HG03565 (cell line): Measurements from ENCODE around the gene TACC2.

Experiments
- ATAC-seq: cut with Tn5 transposase; IDR thresholded peaks from one replicate; pipeline ENCODE4 v1.9.1; 2021; ENCODE audit warnings: mild to moderate bottlenecking, moderate library complexity; ENCODE audit not compliant: unreplicated experiment

The TACC2 gene

DNA sequence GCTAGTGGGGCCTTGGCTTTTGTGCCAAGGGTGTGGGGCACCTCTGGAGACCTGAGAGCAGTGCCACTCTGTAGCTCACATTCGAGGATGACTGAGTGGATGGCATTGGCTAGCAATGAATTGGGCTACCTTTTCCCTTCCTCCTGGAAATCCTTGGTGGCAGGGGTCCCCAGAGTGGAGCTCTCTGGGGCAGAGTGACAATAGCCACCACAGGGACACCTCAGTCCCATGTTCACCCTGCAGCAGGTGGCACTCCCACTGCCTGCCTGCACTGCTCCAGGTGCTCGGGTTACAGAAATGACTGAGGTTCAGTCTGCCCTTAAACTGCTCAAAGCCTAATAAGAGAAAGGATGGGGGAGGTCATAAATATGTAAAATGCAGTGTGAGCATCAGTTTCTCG is 300.0 kb downstream of the TACC2 start:
- no peak for ATAC-seq

DNA sequence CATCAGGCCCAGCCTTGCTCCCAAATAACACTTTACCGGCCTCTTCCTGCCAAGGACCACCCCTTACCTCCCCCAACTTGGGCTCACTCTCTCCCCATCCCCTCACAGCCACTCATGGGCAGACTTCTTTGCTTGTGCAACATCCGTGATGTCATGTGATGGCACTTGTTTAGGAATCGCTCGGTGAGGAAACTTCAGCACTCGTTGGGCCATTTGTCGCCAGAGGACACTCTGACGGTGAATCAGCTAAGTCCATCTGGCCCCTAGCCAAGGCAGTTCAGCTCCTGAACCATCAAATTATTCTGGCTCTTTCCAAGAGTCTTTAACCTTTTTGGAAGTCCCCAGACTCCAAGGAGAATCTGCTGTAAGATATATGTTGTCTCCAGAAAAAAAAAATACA is 301.4 kb downstream of the TACC2 start:
- ATAC-seq: no peak

DNA sequence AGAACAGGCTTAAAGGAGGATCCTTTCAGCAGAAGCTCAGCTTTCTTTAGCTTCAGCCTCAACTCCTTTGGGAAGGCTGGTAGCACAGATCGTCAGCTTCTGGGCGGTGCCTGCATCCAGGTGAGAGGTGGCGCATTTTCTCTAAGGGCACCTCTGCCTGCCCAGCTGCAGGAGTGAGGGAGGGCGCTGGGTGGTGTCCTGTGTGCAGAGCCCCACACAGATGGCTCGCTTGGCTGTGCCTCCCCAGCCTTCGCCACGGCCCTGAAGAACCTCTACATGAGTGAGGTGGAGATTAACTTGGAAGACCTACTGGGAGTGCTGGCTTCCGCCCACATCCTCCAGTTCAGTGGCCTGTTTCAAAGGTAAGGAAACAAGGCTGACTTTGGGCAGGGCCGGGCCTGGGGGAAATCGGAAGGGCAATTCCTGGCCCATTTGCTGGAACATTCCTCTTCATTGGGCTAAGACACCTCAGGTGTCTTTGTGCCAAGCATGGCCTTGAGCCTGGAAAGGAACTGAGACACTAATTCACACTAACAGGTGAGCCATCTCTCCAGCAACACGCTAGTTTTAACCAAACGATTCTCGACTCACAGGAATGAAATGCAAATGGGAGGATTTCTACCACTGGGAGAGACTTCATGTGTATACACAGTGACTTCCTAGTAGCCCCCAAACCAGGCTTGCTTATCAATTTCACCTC is 302.0 kb downstream of the TACC2 start:
- ATAC-seq: no peak

DNA sequence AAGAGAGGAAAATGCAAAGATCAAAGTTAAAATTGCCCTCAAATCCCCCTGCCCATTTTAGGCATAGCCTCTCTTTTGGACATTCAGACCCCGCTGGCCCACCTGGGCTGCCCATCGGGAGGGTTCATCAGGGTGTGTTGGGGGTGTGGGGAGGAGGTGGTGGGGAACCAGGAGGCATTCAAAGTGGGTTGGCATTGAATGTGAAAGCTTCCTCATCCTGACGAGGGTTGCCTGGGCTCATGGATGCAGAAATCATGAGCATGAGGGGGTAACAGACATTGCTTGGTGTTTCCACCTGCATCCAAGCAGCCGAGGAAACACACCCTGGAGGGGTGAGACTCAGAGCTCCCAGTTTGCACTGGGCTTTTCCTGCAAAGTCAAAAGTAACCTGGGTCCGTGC is 302.8 kb downstream of the TACC2 start:
- ATAC-seq: no peak

DNA sequence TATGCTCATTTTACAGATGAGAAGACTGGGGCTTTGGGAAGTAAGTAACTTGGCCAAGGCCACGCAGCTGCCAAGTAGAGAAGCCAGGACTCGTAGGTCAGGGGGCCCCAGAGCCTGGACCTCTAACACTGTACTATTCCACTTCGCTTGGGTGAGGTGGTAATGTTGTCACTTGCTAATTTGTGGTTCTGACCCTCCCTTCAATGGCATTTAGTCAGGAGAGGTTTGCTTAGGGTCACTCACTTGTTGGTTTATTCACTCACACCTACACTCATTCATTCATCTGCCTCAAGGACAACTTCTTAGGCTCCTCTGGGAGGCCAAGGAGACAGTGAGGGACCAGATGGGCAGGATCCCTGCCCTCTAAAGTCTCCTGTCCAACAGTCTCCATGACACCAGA is 303.4 kb downstream of the TACC2 start:
- no peak for ATAC-seq

DNA sequence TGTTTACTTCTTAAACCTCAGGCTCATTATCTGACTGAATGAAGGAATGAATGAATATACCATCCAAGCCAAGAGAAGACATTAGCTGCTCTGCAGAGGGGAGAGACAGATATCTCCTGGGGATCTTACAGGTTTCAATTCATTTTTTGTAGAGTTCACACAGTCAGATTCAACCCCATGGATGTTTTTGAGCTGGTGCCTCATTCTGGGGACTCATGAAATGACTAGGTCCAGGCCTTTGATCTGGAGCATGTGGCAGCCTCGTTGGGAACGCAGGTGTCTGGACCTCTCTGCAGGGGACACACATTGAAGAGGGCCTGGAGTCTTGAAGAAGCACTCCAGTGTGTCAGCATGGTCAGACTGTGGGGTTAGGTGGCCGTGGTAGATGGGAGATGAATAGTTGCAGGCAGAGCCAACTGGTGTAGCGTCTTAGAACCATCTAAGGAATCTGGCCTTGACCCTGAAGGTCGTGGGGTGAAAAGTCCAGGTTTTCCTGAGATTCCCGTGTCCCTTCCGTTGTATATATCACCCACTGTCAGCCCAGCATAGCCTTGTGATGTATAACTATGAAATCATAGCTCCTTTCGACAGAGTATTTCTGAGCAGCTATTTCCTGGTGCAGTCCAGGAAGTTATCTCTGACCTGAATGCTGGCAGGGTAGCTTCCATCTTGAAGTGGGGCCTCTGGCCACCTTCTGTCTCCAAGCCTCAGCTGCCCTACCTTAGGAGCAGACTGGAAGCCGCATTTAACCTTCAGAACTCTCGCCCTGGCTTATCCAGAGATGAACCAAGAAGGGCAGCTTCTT is 304.4 kb downstream of the TACC2 start:
- ATAC-seq: no peak

DNA sequence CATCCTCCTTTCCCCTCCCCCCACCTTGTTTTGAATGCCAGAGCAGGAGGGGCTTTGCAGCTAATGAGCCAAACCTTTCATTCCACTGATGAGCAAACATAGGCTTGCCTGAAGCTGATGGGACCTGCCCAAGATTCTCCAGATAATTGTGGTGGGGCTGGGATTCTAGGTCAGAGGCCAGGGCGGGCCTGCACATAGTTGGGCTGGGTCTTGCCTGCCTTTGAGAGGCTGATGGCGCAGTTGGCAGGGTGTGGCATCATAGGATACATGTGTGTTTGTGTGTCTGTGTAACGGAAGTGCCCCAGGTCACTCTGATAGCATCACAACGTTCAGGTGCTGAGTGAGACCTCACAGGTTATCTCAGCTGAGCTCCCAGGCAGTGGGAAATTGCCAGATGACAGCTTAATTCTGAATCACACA is 305.0 kb downstream of the TACC2 start:
- no peak for ATAC-seq

DNA sequence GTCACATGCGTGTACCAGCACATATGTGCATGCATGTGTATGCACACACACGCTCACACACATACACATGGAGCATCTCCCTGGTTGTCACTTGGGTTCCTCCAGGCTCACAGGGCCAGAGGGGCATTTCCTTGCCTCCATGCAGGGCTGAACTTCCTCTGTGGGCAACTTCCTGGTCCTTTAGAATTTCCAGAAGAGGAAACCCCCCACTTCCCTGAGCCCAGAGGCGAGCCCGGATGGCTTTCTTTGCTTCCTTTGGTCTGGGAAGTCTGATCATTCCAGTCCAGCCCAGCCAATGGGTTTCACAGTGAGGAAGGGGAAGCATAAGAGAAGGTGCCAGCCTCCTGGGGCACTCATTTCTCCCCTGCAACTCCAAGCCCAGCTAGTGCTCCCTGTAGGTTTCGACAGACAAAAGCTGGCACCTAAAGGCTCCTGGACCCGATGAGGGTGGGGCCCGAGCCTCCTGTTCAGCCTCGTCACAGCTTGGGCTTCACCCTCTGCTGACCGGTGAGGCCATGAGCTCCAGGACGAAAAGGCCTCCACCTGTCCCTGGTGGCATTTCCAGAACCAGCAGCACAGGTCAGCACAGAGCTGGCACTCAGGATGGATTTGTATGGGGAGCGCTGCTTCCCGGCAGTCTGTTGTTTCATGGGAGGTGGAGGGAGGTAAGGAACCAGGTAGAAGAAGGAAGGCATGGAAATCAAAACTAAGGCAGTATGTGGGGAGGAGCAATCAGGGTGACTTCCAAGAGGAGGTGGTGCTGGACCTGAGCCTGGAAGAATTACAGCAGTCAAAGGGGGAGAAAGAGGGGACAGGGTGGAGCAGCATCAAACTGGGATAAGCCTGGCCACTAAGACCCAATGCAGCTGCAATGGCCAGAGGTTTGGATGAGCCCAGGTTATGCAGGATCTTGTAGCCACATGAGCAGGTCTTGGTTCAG is 305.8 kb downstream of the TACC2 start:
- ATAC-seq: no peak

DNA sequence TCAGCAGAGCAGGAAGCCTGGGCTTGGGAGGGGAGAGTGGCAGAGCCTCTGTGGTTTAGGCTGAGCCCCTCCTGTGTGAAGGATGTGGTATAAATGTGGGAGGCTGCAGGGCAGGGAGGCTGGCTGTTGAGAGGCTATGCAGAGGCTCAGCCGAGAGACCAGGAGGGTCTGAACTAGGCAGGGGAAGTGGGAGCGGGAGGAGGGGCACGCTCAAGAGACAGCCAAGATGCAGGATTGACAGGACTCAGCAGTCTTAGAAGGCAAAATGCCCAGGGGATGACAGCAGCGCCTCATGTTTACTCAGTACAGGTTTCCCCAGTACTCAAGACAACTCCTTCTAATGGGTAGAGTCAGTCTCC is 306.5 kb downstream of the TACC2 start:
- ATAC-seq: no peak

DNA sequence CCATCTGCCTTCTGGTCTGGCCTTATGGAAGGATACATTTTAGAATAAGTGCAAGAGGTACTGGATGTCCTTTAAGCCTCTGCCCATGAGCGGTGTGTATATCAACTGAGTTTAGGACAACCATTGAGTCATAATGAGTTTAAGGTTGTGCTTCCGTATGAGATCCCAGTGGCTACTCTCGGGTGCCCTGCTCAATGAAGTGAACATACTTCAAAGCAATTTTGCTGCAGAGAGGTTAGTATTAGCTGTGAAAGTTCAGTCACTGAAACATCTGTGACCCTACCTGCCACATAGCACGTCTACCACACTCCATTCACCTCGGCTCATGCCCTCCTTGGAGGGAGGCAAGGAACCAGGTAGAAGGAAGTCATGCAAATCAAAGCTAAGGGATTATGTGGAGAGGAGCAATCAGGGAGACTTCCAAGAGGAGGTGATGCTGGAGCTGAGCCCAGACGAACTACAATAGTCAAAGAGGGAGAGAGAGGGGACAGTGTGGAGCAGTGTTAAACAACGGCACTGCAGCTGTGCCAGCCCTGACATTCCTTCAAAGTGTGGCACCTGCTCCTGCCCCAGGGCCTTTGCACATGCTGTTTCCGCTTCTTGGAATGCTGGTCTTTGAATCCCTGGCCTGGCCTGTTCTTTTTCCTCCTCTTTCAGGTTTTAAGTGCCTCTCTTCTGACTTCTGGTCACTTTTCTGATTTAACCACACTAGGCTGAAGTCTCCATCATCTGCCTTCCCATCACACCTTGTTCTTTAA is 307.6 kb downstream of the TACC2 start:
- ATAC-seq: peak; percentile 67

DNA sequence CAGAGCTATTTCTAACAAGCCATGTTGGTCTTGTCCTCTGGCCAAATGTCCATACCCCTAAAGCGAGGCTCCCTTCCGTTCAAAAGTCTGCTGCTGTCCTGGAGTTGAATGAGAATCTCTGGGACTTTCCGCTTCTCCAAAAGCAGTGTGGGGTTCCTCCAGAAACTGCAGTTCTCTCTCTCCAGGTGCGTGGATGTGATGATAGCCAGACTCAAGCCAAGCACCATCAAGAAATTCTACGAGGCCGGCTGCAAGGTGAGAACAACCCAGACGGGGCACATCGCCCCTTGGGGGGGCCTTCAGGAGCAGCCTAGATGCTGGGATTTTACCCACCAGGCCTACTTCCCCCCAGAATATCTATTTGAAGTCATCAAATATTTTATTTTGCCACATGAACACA is 308.6 kb downstream of the TACC2 start:
- ATAC-seq: no peak

DNA sequence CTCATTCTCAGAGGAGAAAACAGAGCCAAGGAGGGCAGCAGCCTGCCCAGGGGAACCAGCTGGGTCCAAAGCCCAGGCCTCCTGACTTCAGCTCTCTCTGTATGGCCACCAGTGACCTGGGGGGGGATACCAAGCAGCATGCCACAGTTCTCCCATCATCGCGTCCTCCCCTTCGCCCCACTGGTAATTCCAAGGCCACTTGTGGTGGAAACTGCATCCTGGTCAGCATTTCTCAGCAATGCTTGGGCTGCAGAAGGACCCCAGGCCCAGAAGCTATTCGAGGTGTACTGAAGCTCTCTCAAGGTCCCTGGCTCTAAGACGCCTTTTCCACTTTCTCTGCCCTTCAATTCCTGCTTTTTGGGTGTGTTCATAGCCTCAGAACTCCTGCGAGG is 309.2 kb downstream of the TACC2 start:
- no peak for ATAC-seq

DNA sequence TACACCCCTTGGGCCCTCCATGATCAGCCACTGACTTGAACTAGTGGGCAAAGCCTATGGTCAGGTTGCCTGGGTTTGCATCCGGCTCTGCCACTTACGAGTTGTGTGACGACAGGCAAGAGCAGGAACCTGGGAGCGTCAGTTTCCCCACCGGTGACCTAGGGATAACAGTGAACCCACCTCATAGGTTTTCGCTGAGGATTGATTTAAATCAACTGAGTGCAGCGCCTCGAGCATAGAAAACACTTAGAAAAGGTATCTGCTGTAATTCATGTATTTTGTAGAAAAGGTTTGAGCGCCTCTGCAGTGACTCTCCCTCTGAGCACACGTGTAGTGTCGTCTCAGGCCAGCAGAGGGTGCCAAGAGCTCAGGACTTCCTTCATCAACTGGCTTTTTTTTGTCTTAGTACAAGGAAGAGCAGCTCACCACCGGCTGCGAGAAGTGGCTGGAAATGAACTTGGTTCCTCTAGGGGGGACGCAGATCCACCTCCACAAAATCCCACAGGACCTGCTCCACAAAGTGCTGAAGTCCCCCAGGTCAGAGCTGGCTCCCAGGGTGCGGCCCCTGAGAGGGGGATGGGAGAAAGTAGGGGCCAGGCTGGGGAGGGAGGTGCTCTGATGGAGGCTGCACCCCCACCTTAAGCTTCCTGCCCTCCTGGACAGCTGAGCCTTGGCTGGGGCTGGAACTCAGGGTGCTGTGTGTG is 309.8 kb downstream of the TACC2 start:
- peak; percentile 54 for ATAC-seq

DNA sequence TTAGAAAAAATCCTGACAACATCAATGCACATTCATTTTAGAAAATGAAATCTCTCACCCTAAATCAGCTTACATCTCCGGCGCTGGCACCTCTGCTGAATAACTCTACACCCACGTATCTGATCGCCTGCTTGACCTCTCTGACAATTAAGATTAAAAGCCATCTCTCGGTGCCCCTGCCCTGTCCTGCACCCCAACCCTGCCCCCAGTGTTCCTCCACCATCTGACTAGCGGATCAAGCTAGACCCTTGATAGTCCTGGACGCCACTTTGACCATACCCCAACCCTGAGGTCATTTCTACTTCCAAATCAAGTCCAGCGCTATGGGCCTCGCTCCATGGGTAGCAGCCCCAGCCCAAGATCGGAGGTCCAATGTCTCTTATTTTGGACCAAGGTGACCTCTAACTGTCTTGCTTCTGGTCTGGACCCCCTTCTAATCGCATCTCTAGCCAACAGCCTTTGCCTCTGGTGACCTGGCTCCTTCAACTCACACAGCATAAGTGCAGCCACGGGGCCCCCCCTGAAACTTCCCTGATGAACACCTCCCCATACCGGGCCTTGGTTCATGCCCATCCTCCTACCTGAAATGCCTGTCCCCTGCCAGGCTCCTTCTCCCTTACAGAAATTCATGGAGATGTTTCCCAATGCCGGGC is 310.6 kb downstream of the TACC2 start:
- no peak for ATAC-seq

DNA sequence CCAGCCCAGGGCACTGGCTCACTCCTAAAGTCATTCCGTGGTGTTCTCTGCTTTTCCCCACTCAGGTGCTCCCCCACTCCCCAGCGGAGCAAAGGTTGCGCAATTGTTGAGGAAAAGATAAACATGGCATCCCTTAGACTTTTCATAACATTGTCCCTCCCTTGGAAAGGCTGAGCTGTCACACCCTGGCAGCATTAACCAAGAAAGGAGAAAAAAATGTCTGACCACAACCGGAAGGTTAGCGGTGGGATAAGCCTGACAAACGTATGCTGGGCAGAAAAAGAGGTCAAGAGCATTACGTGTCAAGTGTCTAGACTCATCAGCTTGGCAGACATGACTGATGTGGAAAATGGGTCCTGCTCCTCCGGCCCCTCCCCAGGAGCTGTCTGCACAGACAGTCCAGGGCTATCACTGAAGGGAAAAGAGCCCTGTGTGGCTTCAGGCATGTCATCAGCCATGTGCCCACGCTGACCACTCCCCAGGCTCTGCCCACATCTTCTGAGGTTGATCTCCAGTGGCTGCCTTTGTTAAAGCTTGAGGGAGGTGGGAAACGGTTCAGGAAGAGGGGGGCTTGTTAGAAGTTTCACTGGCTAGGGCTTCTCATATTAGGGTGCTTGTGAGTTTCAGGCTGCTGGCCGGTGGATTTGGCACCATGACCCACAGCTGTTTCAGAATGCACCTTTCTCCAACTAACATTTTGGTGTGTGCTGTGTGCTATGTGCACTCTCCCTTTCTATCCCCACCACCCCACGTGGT is 312.3 kb downstream of the TACC2 start:
- no peak for ATAC-seq

DNA sequence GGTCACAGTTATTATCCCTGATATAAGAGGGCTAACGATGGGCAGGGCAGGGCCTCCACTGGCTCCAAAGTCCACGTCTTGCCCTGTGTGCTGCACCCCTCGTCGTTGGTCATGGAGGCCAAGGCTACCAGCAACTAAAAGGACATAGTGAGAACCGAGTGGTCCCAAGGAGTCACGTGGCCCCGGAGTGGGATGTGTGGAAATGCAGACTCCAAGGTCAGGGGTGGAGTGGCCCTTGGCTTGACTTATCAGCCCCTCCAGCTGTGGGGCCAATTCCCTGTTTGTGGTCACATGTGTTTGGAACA is 312.8 kb downstream of the TACC2 start:
- ATAC-seq: no peak

DNA sequence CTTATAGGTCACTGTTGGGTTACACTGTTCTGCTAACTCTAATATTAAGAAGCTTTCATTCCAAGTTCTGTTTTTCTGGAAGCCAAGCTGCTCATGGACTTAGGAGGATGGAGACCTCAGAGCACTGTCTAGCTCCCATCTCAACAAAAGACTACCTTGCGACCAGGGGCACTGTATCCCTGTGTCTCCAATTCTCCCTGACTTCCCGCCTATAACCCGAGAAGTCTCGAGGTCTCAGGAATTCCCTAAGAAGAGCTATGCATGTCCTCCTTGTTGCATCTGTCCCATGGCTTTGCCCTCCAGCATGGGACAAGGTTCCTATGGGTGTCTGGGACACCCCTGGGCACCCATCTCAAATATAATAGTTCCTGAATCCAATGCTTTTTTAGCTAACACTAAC is 313.4 kb downstream of the TACC2 start:
- ATAC-seq: no peak

DNA sequence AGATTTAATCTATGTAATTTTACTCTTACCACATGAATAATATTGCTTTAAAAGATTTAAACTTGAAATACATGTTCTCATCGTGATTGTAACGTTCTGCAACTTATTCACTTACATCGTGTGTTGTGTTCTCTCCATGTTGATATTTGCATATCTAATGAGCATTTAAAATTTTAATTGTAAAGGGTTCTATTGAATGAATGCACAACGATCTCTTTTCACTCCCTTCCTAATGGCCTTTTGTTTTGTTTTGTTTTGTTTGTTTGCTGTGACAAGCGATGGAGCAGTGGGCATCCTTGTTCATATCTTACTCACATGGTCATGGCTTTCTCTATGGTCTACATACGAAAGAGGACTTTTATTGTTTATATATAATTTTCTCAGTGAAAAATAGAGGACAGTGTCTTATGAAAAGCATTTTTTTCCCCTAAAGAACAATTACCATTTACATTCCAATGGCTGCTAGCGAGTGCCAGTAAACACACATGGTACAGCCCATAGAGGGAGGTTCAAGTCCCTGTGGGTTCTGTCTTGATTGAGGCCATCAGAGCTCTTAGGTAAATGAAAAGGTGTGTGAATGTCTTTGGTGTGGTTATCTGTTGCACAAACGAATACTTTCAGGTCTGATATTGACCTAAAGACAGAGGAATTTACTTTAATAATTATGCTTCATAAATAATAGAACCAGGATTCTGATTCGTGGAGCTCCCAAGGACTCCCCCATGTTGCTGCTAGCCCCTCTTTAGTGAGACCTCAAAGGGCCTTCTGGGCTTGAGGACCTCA is 314.5 kb downstream of the TACC2 start:
- ATAC-seq: no peak
